ENCODE data around the gene GTF2F2.
"Not testable (repeated sequence)": the region's sequence is repeated elsewhere in the genome, so short reads cannot be mapped to it uniquely, and the experiment has no call there.

GTF2F2 gene

DNA sequence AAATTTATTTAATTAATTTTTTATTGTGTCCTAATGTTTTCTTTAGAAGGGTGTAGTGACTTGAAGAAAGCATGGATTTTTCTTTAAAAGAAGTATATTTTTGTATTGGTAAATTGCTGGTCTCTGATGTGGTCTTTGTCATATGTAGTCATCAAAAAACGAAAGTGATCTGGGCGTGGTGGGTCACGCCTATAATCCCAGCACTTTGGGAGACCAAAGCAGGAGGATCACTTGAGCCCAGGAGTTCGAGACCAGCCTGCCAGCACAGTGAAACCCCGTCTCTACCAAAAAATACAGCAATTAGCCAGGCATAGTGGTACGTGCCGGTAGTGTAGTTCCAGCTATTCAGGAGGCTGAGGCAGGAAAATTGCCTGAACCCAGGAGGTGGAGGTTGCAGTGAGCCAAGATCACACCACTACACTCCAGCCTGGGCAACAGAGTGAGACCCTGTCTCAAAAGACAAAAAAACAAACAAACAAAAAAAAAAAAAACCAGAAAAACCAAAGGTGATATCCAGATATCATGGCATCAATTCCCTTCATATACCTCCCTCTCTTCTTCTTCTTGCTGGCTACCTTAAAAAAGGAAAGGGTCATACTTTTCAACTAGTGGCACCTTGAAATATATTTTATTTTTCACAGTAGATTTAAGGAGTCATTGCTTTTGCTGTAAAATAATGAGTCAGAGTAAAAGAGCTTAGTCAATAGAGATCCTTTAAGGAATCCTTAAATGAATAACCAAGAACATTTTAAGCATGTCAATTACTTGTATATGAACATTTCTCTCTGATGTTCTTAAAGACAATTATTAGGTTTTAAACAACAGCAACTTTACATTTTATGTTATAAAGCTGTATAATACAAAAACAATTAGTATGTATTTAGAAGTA, 60.6 kb downstream of the GTF2F2 start:
- DNase-seq, result no peak

DNA sequence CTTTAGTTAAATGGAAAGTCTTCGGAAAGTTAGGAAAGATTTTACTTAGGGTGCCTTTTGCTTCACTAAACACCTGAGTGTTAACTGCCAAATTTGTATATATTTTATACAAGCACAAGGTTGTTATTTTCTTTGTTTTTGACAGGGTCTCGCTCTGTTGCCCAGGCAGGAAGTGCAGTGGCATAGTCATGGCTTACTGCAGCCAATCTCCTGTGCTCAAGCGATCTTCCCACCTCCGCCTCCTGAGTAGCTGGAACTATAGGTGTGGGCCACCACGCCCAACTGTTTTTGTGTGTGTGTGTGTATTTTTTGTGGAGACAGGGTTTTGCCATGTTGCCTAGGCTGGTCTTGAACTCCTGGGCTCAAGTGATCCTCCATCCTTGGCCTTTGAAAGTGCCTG, 64.4 kb downstream of the GTF2F2 start:
- DNase-seq, result no peak

DNA sequence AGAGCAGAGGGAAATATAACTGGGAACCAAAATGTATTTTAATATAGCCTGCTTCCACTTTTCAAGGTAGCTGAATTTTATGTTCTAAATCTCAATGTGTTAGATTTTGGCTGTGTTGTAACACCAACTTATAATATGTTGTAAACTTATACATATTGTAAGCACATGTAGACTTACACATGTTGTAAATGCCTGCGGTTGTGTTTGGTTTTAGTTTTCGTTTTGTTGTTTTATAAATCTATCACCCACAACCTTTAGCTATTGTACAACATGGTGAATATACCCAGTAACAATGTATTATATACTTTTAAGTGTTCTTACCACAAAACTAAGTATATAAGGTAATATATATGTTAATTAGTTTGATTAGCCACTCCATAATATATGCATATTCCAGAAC, 65.0 kb downstream of the GTF2F2 start:
- DNase-seq, result no peak

DNA sequence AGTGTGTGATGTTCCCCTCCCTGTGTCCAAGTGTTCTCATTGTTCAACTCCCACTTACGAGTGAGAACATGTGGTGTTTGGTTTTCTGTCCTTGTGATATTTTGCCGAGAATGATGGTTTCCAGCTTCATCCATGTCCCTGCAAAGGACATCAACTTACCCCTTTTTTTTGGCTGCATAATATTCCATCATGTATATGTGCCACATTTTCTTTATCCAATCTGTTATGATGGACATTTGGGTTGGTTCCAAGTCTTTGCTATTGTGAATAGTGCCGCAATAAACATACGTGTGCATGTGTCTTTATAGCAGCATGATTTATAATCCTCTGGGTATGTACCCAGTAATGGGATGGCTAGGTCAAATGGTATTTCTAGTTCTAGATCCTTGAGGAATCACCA, 68.8 kb downstream of the GTF2F2 start:
- not testable (repeated sequence) for DNase-seq

DNA sequence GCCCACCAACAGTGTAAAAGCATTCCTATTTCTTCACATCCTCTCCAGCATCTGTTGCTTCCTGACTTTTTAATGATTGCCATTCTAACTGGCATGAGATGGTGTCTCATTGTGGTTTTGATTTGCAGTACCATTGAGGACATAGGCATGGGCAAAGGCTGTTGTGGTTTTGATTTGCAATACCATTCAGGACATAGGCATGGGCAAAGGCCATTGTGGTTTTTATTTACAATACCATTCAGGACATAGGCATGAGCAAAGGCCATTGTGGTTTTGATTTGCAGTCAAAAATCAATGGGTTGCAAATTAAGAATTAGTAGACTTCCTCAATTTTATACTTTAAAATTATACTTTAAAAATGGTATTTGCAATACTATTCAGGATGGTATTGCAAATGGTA, 69.2 kb downstream of the GTF2F2 start:
- DNase-seq, result not testable (repeated sequence)

DNA sequence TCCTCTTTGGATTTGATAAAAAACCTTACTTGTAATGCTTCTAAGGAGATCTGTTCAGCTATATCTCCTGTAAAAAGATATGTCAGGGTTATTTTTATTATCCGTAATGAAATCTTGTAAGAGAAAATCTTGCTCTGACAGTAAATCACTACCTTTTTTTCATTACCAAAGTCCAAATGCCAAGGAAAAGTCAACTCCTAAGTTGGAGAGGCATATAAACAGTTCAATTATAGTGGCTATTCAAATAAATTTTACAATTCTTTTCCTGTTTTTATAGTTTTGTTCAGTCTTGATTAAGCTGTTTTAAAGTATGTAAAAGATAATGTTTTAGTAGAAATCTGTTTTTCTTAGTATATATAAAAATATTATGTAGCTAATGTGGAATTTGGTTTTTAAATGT, 71.6 kb downstream of the GTF2F2 start:
- DNase-seq, result no peak

DNA sequence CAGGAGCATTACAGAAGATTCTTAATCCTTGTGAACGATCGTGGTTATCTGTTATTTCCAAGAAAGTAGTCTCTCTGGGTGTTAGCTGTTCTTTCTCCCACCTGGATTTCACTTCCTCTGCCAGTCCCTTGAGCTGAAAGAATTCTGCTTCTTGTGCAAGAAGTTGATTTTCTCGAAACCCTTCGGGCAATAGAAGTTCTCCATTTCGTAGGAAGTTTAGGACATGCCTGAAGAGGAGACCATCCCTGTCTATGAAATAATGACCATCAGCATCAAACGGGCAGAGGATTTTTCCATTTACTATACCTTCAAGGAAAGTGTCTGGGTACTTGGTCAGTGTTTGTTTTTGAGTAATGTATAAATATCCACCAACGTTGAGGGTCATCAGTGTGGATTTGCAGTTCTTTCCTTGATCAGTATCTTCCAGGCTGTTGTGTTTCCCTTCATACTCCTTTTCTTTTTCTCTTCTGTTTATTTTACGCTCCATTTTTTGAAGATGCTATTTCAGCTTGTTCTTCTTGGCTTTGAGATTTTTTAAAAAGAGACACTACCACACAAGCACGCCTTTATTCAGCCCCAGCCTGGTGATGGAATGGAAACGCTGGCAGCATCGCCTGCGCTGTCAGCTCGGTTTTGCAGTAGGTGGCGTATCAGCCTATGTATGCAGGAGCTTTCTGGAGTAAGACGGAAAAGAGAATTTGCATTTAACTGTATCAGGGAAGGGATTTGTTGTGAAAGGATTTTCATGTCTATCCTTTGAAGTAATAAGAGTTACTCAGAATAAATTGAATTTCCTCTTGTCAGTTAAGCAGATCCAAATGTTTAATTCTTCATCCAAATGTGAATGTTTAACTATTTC, 74.0 kb downstream of the GTF2F2 start:
- no peak for DNase-seq

DNA sequence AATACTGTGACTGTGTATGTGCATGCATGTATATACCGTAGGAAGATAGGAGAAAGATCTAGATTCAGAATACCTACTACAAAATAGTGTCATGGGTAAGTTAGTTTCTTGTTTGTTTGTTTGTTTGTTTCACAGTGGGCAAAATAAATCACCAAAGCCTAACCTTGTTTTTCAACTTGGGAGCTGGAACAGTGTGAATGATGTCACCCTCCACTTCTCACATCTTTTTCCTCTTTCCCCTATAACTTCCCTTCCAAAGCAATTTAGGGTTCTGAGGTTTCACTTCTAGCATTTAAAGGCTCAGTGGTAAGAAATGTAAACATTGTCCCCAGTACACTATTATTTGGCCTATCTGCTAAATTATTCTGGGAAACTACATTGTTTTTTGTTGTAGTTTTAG, 75.1 kb downstream of the GTF2F2 start:
- DNase-seq, result no peak

DNA sequence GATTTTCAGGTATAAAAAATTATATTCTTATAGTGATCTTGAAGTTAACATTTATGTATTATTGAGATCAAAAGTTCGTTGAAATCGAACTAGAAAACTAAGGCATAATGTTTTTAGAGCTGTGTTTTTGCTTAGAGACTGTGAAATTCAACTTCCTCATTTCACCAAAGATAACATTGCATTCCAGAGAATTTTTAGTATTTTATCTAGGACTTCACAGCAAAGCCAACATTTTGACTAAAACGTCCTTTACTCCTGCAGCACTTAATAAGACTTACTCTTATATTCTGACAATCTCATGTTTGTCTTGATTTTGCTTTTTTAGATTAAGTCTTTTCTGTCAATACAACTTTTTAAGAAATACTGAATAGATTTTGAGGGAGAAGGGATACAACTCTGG, 75.8 kb downstream of the GTF2F2 start:
- DNase-seq, result no peak

DNA sequence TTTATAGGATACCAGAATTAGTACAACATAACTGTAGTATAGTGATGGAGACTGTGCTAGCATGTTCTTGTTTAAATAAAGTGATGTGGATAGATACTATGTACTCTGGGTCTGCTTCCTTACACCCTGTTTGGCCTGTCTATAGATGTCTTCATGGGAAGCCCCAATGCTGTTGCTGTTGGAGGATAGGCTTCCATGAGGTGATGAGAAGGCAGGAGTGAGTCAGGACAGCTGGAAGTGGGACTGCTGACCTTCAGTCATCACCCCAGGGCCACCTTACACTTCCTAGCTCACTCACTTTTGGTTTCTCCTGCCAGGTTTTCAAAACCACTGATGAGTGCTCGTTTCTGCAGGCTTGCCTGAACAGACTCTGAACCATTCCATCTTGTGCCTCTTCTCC, 76.3 kb downstream of the GTF2F2 start:
- no peak for DNase-seq

DNA sequence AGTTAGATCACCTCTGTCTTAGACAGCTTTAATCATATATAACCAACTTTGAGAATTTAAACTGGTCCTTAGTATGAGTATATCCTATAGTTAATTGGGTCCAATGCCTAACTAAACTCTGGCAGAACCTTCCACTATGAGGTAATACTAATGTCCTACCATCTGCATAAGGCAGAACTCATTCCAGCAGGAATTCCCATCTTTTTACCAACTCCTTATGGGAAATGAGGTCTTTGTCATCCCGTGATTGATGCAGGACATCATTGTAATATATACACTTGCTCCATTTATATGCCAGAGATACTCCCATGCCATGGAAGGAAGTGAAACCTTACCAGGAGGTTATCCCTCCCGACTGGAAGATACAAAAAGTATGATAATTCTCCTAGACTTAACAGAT, 77.7 kb downstream of the GTF2F2 start:
- no peak for DNase-seq

DNA sequence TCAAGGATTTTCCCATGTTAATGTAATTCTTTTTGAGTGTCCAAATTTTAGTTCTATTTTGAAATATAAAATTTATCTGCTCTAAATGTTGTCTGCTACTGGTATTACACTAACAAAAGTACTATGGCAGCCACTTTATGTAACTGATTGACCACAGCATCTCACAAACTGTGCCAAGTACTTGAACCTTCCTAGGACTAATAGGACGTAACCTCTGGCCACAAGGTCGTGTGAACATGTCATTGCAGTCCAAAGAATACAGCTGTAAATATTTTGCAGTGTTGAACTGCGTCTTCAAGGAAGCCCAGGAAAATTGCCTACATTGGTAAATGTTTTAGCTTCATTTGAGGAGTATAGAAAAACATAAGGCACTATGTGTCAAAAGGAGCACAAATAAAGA, 78.6 kb downstream of the GTF2F2 start:
- DNase-seq, result no peak

DNA sequence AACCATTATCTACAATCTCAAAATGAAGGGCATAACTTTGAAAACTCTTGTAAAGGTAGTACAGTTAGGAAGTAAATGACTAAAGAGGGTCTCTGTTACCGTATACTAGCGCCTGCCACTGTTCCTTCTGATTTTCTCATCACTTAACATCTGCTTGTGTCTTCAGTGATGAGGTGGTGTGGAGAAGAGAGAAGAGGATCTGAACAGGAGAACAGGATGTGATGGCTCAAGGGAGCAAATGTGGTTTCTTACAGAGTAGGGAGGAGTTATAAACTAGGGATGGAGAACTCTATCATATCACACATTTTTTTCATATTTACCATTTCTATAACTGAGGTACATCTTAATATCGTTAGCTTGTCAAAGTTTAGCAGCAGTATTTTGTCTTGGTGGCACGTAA, 79.4 kb downstream of the GTF2F2 start:
- no peak for DNase-seq

DNA sequence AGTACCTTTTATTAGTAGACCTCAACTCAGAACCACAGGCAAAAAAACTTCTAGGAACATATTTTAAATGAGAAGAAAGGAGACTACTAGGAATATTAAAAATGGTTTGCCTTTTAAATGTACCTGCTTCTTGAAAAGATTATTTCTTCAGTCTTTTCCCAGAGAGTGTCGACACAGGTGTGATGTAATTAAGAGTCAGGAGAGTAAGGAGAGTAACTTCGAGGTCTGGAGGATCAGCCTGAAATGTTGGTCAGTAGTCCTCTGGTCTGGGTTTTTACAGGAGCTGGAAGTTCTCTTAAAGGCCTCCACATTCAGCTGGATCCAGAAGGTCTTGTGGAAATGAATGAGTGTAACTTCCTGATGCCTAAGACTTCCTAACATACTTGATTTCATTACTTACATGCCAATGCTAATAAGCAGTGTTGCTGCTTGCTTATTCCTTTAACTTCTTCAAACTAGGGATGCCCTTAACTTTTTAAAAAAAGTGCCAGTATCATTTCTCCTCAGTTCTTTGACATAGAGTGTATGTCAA, 80.5 kb downstream of the GTF2F2 start, which contains the start of gene KCTD4:
TSS of gene KCTD4 (minus strand) at position 345 of the 532 bp plus-strand sequence. CDS start 6,478 bp downstream, outside the sequence.
- DNase-seq, result no peak

DNA sequence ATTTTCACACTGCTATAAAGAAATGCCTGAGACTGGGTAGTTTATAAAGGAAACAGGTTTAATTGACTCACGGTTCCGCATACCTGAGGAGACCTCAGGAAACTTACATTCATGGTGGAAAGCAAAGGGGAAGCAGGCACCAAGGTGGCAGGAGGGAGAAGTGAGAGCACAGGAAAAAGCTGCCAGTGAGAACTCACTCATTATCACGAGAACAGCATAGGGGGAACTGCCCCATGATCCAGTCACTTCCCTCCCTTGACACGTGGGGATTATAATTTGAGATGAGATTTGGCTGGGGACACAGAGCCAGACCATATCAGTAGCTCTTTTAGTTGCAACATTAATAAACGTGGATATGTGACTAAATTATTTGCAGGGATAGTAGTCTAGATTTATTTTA, 84.8 kb downstream of the GTF2F2 start:
- no peak for DNase-seq

DNA sequence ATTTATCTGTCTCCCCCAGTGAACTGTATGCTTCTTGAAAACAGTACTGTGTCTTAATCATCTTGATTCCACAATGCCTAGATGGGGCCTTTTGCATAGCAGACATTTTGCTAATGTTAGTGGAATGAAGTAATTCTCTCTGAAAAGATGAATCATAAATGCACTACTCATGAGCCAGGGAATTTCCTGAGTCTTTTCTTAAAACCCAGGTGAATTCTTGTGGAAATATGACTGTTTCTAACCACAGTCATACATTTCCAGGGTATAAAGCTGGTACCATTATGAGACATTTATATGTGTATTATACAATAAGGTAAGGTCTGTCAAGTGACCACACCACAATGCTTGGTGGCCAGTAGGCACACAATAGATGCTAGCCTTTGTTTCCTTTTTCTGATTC, 86.0 kb downstream of the GTF2F2 start:
- DNase-seq, result no peak

DNA sequence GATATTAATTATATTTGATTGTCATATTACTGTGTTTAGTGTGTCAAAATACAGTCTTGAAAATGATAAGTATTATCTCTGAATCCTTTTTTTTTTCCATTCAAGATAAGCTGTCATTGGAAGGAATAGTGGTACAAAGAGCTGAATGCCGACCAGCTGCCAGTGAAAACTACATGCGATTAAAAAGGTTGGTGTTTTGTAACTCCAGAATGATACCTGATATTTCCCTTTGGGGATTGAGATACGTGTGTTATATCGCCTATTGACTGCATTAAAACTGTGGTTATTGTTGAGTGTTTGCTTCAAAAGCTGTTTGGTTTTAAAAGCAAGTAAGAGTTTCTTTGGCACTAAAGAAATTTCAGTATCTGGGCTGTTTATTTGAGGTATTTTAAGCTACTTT, 87.0 kb downstream of the GTF2F2 start:
- DNase-seq, result no peak

DNA sequence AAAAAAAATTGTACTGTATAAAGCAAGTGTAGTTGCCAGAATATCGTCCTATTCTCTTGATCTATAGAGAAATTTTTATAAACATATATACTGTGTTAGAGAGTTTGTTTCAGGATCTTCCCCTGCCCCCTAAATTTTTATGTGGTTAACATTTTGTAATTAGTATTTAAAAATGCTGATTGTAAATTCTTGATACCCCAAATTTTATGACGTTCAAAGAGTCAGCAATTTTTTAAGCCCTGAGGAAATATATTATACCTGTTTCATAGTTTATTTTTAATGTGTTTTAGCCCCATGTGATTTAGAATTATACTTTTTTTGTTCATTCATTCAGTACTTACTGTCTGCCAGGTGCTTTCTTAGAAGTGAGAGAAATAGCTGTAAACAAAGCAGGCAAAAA, 87.8 kb downstream of the GTF2F2 start:
- no peak for DNase-seq

DNA sequence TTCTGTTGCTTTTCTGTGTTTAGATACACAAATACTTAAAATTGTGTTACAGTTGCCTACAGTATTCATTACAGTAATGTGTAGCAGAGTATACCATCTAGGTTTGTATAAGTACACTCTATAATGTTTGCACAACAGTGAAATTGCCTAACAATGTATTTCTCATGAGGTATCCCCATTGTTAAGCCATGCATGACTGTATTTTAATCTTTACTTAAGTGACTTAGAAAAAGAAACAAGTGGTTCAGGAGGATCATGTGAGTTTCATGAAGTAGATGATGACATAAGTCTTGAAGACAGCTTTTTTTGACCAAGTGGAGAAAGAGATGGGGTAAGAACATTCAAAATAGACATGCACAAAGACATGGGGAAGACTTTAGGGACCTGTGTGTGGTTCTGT, 88.9 kb downstream of the GTF2F2 start:
- DNase-seq, result no peak

DNA sequence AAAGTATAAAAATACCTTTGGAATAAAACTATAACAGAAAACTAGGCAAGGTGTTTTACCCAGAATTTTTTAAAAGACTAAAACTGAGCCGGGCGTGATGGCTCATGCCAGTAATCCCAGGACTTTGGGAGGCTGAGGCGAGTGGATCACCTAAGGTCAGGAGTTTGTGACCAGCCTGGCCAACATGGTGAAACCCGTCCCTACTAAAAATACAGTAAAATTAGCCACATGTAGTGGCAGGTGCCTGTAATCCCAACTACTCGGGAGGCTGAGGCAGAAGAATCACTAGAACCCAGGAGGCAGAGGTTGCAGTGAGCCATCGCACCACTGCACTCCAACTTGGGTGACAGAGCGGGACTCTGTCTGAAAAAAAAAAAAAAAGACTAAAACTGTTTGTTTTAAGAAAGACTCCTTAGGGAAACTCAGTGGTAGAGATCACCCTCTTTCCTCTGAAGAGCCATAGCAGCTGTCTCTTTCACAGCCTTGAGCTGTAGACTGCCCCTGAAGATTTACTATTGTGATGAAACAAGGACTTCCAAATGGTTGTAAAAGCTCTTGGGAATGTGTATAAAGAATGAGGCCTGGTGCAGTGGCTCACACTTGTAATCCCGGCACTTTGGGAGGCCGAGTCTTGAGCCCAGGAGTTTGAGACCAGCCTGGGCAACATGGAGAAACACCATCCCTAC, 95.2 kb downstream of the GTF2F2 start:
- no peak for DNase-seq

DNA sequence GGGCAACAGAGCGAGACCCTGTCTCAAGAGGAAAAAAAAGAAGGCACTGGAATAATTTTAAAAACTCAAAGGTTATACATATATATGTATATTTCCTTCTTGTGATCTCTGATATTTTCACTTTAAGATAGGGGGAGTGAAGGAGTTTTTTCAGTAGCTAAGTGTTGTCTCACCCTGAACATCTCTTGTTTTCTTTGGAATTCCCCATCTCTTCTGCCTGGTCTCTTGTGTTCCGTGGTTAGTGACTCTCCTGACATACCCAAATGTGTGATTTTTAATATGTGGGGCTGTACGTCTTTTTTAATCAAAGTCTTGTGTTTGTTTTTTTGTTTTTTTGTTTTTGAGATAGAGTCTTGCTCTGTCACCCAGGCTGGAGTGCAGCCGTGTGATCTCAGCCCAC, 95.9 kb downstream of the GTF2F2 start:
- DNase-seq, result no peak

DNA sequence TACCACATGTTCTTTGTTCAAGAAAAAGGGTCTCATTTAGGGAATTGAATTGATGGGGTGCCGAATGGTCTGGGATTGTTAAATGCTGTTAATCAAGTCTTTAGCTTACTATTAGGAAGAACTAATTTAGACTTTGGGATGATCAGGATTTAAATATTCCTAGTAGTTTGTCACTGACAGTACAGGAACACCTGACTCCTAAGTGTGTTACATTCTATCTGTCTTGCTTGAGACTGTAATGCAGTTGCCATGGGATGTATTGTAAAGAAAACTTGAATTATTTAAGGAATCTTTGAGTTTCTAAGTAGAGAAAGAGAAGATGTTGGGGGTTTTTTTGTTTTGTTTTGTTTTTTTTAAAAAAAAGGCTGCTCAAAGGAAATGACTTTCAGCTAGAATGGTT, 98.4 kb downstream of the GTF2F2 start:
- no peak for DNase-seq

All from activated effector memory CD4-positive, alpha-beta T cell treated with anti-CD3 and anti-CD28 coated beads, Interleukin-2, amount 50 U/mL, for 16 hours (primary cell).